Uterus (tissue), 2 donors: ENCODE data around the gene PICK1.

Experiments used
- CTCF ChIP-seq, 4 experiments: fragments of 200-600 bp in 2 of 4; fragments of 450-650 bp in 2 of 4; sonication (generic) in 2 of 4; IDR thresholded peaks; one replicate each; pipeline ENCODE4 v1.5.1; 2016 to 2019; ENCODE audit warnings: antibody characterized with exemption in 4 of 4, mild to moderate bottlenecking in 2 of 4, moderate library complexity in 1 of 4
- POLR2A ChIP-seq, 2 donors: fragments of 450-650 bp; IDR thresholded peaks; one replicate each; pipeline ENCODE4 v1.6.1; 2016; ENCODE audit warnings: antibody characterized with exemption in 2 of 2, mild to moderate bottlenecking in 1 of 2, moderate library complexity in 1 of 2

- TF ChIP-seq CTCF (IDR thresholded peaks at IDR 0.05) (no peak), POLR2A (IDR thresholded peaks at IDR 0.05) (no peak)
Observed at GRCh38 chr22:38078046-38078840, 21.0 kb downstream of the PICK1 start.
